Osteocyte (in vitro differentiated cells): ENCODE measurements around the gene ATF7. TPM values are rescaled to one million over a fixed set of nuclear protein-coding genes. Genes with fewer than 3 reads are reported as not detected.

ENCODE experiments used
- DNase-seq: peaks from one replicate; pipeline ENCODE4 v3.0.0; 2021; ENCODE audit warnings: mixed read lengths; ENCODE audit not compliant: unreplicated experiment; ENCODE audit errors: extremely low spot score
- H3K27ac Mint-ChIP-seq: one replicate; pipeline ENCODE4 v1.8.0; 2021; ENCODE audit warnings: mild to moderate bottlenecking, mixed read lengths; ENCODE audit not compliant: unreplicated experiment
- H3K27me3 Mint-ChIP-seq: one replicate; pipeline ENCODE4 v1.8.0; 2021; ENCODE audit warnings: mixed read lengths; ENCODE audit not compliant: unreplicated experiment
- H3K36me3 Mint-ChIP-seq: one replicate; pipeline ENCODE4 v1.8.0; 2021; ENCODE audit warnings: mixed read lengths; ENCODE audit not compliant: unreplicated experiment
- H3K4me1 Mint-ChIP-seq: one replicate; pipeline ENCODE4 v1.8.0; 2021; ENCODE audit warnings: mixed read lengths; ENCODE audit not compliant: unreplicated experiment
- H3K4me3 Mint-ChIP-seq: one replicate; pipeline ENCODE4 v1.8.0; 2021; ENCODE audit warnings: mild to moderate bottlenecking, moderate library complexity, mixed read lengths; ENCODE audit not compliant: unreplicated experiment
- H3K9me3 Mint-ChIP-seq: one replicate; pipeline ENCODE4 v1.8.0; 2021; ENCODE audit warnings: mixed read lengths; ENCODE audit not compliant: unreplicated experiment
- total RNA-seq: library from RNA; stranded (reverse); gene quantifications from 2 replicates; pipeline ENCODE4 v1.2.1, GENCODE V29; 2021
- TF ChIP-seq, protein P1 (sequence below): fragments of 200-600 bp; sonication (generic); IDR thresholded peaks from 2 replicates; pipeline ENCODE4 v1.5.0; 2021; ENCODE audit warnings: antibody characterized with exemption, mild to moderate bottlenecking, moderate library complexity

ATF7 gene
- total RNA-seq, 1 donor from 2014 or later: 50.0 TPM

DNA sequence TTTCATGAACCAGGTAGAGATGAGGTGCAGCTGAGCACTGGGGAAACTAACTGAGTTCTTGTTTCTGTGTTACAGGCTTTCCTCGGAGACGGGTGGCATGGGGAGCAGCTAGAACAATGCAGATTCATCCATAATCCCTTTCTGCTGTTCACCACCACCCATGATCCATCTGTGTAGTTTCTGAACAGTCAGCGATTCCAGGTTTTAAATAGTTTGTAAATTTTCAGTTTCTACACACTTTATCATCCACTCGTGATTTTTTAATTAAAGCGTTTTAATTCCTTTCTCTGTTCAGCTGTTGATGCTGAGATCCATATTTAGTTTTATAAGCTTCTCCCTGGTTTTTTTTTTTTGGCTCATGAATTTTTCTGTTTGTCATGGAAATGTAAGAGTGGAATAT, 146.9 kb downstream of the ATF7 start:
- Mint-ChIP-seq H3K9me3 (no peaks in the 10 kb centered on the region), H3K4me3 (no peak overlapping the region), H3K27me3 (no peaks in the 10 kb centered on the region), H3K36me3 (peaks cover 50% of the 10 kb centered on the region), H3K4me1 (peaks cover 13% of the 10 kb centered on the region), H3K27ac (peak overlapping the region; percentile 38)
- TF ChIP-seq, protein P1, sequence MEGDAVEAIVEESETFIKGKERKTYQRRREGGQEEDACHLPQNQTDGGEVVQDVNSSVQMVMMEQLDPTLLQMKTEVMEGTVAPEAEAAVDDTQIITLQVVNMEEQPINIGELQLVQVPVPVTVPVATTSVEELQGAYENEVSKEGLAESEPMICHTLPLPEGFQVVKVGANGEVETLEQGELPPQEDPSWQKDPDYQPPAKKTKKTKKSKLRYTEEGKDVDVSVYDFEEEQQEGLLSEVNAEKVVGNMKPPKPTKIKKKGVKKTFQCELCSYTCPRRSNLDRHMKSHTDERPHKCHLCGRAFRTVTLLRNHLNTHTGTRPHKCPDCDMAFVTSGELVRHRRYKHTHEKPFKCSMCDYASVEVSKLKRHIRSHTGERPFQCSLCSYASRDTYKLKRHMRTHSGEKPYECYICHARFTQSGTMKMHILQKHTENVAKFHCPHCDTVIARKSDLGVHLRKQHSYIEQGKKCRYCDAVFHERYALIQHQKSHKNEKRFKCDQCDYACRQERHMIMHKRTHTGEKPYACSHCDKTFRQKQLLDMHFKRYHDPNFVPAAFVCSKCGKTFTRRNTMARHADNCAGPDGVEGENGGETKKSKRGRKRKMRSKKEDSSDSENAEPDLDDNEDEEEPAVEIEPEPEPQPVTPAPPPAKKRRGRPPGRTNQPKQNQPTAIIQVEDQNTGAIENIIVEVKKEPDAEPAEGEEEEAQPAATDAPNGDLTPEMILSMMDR: no peak
- no peak for DNase-seq

DNA sequence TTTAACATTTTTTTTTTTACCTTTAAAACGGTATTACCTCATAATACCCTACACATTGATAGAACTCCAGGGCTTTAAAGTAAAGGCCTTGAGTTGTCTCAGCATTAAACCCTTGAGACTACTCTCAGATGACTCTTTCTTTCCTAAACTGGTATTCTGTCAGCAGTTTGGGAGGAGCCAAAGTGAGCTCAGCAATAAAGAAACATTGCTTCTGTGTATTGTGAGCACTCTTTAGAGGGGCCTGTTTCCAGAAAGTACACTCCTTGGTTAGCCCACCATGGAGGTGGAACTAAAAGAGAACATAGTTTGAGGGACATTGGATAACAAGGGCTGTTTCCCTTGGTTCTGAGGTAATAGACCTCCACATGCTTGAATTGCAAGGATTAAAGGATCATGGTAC, 147.3 kb downstream of the ATF7 start:
- DNase-seq: no peak
- H3K4me3 Mint-ChIP-seq: no peak overlapping the region
- H3K36me3 Mint-ChIP-seq: peaks cover 54% of the 10 kb centered on the region
- peaks cover 13% of the 10 kb centered on the region for H3K4me1 Mint-ChIP-seq
- no peaks in the 10 kb centered on the region for H3K9me3 Mint-ChIP-seq
- H3K27ac Mint-ChIP-seq: peak overlapping the region; percentile 38
- H3K27me3 Mint-ChIP-seq: no peaks in the 10 kb centered on the region
- TF ChIP-seq, protein P1: no peak

DNA sequence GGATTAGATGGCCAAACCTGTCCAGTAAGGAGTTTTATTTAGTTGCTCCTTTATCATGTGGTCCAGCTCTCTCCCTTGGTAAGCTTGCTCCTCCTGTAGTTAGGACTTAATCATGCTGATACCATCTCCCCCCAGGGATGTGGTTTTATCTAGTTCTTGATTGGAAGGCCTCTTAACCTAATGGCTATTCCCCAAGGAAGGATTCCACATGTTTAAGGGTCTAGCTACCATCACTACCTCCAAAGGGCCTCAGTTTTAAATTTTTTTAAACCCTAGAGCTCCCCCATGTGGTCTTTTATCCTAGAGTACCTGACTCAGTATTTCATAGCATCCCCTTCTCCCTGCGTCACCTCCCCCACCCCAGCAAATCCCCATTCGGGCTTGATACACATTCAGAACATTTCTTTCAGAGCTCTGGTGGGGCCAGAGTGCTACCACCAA, 149.4 kb downstream of the ATF7 start:
- no peak overlapping the region for H3K4me3 Mint-ChIP-seq

DNA sequence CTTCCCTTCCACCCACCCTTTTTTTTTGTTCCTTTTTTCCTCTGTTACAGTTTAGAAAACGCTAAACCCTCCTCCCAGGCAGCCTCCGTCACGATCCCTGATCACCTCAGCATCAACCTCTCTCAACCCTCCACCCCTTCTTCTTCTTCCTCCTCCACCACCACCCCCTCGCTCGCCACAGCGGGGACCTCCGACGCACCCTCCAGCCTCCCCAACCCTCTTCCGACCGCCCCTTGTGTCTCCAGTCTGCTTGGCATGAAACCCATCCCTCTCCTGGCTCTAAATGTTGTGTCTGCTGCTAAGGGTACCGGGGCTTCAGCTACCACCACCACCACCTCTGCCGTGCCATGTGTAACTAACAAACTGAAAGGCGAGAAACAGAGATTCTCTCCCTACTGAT, 151.4 kb downstream of the ATF7 start:
- Mint-ChIP-seq H3K4me3 (no peak overlapping the region), H3K36me3 (peaks cover 67% of the 10 kb centered on the region), H3K27me3 (no peaks in the 10 kb centered on the region), H3K4me1 (peaks cover 26% of the 10 kb centered on the region), H3K27ac (no peak overlapping the region), H3K9me3 (no peaks in the 10 kb centered on the region)
- DNase-seq: no peak
- TF ChIP-seq, protein P1: no peak

More for the DNA sequence above, 149.4 kb downstream of the ATF7 start:
- TF ChIP-seq, protein P1: peak; percentile 43
- Mint-ChIP-seq H3K27ac (peak overlapping the region; percentile 38), H3K36me3 (peaks cover 60% of the 10 kb centered on the region), H3K9me3 (no peaks in the 10 kb centered on the region), H3K4me1 (peaks cover 22% of the 10 kb centered on the region), H3K27me3 (no peaks in the 10 kb centered on the region)
- no peak for DNase-seq

DNA sequence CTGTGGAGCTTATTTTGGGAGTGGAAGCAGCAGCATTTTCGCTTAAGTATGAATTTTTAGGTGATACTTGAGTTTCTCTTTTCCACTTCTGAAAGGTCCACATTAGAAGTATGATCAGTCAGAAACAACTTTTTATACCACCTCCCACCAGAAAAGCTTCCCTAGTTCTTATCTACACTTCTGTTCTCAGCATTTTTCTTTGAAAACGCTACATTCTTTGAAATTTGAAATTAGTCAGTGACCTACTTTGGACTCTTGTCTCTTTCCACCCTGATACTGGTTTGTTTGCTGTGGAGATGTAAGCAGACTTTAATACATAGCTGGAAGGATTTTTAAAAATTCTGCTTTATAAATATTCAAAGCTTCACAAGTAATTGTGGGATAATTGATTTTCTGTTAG, 152.1 kb downstream of the ATF7 start:
- Mint-ChIP-seq H3K4me3 (no peak overlapping the region), H3K27me3 (no peaks in the 10 kb centered on the region), H3K36me3 (peaks cover 59% of the 10 kb centered on the region), H3K9me3 (no peaks in the 10 kb centered on the region), H3K27ac (peak overlapping the region; percentile 3), H3K4me1 (peaks cover 24% of the 10 kb centered on the region)
- no peak for DNase-seq
- TF ChIP-seq, protein P1: no peak
